Neural progenitor cell (in vitro differentiated cells): Measurements from ENCODE around the gene LIG1.

Experiments
- CTCF ChIP-seq: fragments of 200-600 bp; sonication (generic); IDR thresholded peaks from 2 replicates; pipeline ENCODE4 v1.5.1; 2017; ENCODE audit warnings: antibody characterized with exemption, mild to moderate bottlenecking
- EZH2 ChIP-seq: fragments of 200-600 bp; sonication (generic); IDR thresholded peaks from 2 replicates; pipeline ENCODE4 v1.6.1; 2017; ENCODE audit warnings: antibody characterized with exemption, mild to moderate bottlenecking, moderate library complexity
- EZH2phosphoT487 ChIP-seq: fragments of 200-600 bp; sonication (generic); IDR thresholded peaks from 2 replicates; pipeline ENCODE4 v1.6.1; 2017; ENCODE audit warnings: antibody characterized with exemption

DNA sequence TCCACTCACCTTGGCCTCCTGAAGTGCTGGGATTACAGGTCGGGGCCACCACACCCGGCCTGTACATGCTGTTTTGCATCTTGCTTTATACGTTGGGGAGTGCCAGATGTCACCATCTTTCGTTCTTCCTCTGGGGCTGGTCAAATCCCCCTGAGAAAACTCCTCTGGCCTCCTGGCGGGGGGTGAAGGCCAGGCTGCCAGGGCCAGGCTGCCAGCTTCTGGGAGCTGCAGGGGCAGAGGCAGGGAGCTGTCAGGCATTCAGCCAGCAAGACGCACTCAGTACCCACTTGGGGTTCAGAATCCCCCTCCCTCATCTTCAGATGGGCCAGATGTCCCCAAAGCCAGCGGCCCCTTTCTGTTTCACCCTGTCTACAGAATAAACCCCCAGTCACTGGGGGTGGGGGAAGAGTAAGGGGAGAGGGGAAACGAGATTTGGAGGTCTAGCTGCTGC lies 16.4 kb upstream of the LIG1 start:
- no peak for TF ChIP-seq CTCF
- no peak for TF ChIP-seq EZH2phosphoT487
- no peak for TF ChIP-seq EZH2
